Measurements from ENCODE around the gene SUMO4.

The SUMO4 gene

GRCh38 chr6:149400050-149400449 is at the start of gene SUMO4:
Gene SUMO4, plus strand, starts transcription at chr6:149400262. Its CDS starts 130 bp downstream, at chr6:149400392.
- no peak for DNase-seq (ENCODE audit: low spot score)

- DNase-seq (ENCODE audit: low spot score) = no peak
These were observed 46.1 kb upstream of the SUMO4 start for GRCh38 chr6:149354009-149354408.

GRCh38 chr6:149356081-149356750 is 43.8 kb upstream of the SUMO4 start:
- no peak for DNase-seq (ENCODE audit: low spot score)

- DNase-seq (ENCODE audit: low spot score) = no peak
These were observed 42.1 kb upstream of the SUMO4 start for GRCh38 chr6:149357726-149358538.

GRCh38 chr6:149359440-149359839 is 40.6 kb upstream of the SUMO4 start:
- no peak for DNase-seq (ENCODE audit: low spot score)

- DNase-seq (ENCODE audit: low spot score) = no peak
These were observed 39.5 kb upstream of the SUMO4 start for GRCh38 chr6:149360536-149360935.

GRCh38 chr6:149362289-149362688 is 37.8 kb upstream of the SUMO4 start:
- no peak for DNase-seq (ENCODE audit: low spot score)

- no peak for DNase-seq (ENCODE audit: low spot score)
These were observed 36.9 kb upstream of the SUMO4 start for GRCh38 chr6:149363154-149363553.

GRCh38 chr6:149364557-149364956 is 35.5 kb upstream of the SUMO4 start:
- no peak for DNase-seq (ENCODE audit: low spot score)

- no peak for DNase-seq (ENCODE audit: low spot score)
These were observed 34.9 kb upstream of the SUMO4 start for GRCh38 chr6:149365197-149365596.

GRCh38 chr6:149366267-149366921 is 33.7 kb upstream of the SUMO4 start:
- DNase-seq (ENCODE audit: low spot score) = peak; percentile 59

- no peak for DNase-seq (ENCODE audit: low spot score)
These were observed 32.0 kb upstream of the SUMO4 start for GRCh38 chr6:149368065-149368464.

- no peak for DNase-seq (ENCODE audit: low spot score)
These were observed 28.9 kb upstream of the SUMO4 start for GRCh38 chr6:149371154-149371553.

GRCh38 chr6:149372062-149372461 is 28.0 kb upstream of the SUMO4 start:
- no peak for DNase-seq (ENCODE audit: low spot score)

GRCh38 chr6:149373511-149373910 is 26.6 kb upstream of the SUMO4 start:
- DNase-seq (ENCODE audit: low spot score) = no peak

GRCh38 chr6:149379977-149380376 is 20.1 kb upstream of the SUMO4 start:
- no peak for DNase-seq (ENCODE audit: low spot score)

- DNase-seq (ENCODE audit: low spot score) = no peak
These were observed 19.5 kb upstream of the SUMO4 start for GRCh38 chr6:149380523-149380922.

- no peak for DNase-seq (ENCODE audit: low spot score)
These were observed 16.7 kb upstream of the SUMO4 start for GRCh38 chr6:149383371-149383770.

GRCh38 chr6:149384464-149384863 is 15.6 kb upstream of the SUMO4 start:
- DNase-seq (ENCODE audit: low spot score) = no peak

- no peak for DNase-seq (ENCODE audit: low spot score)
These were observed 13.9 kb upstream of the SUMO4 start for GRCh38 chr6:149385998-149386646.

GRCh38 chr6:149387779-149388512 is 12.1 kb upstream of the SUMO4 start:
- no peak for DNase-seq (ENCODE audit: low spot score)
